HG03025 (cell line): ENCODE measurements around the gene LRCOL1.

Source experiments
- ATAC-seq: cut with Tn5 transposase; IDR thresholded peaks from one replicate; pipeline ENCODE4 v1.9.1; 2021; ENCODE audit warnings: mild to moderate bottlenecking, moderate library complexity; ENCODE audit not compliant: unreplicated experiment, low FRiP score

Gene LRCOL1

GRCh38 chr12:132637811-132638210 lies 27.4 kb upstream of the LRCOL1 start:
- no peak for ATAC-seq

GRCh38 chr12:132635076-132635955 lies 24.9 kb upstream of the LRCOL1 start:
- no peak for ATAC-seq

- no peak for ATAC-seq
These were observed 24.1 kb upstream of the LRCOL1 start for GRCh38 chr12:132634411-132634990.

- no peak for ATAC-seq
These were observed 23.5 kb upstream of the LRCOL1 start for GRCh38 chr12:132633901-132634300.

GRCh38 chr12:132633398-132633797 lies 23.0 kb upstream of the LRCOL1 start:
- ATAC-seq, result no peak

GRCh38 chr12:132632521-132633228 lies 22.3 kb upstream of the LRCOL1 start:
- no peak for ATAC-seq

- ATAC-seq, result no peak
These were observed 21.3 kb upstream of the LRCOL1 start for GRCh38 chr12:132631666-132632065.

GRCh38 chr12:132630672-132631071 lies 20.3 kb upstream of the LRCOL1 start:
- ATAC-seq, result no peak

GRCh38 chr12:132629330-132629729 lies 18.9 kb upstream of the LRCOL1 start:
- ATAC-seq, result no peak

- ATAC-seq, result no peak
These were observed 15.5 kb upstream of the LRCOL1 start for GRCh38 chr12:132625731-132626430.

GRCh38 chr12:132624910-132625630 lies 14.7 kb upstream of the LRCOL1 start:
- no peak for ATAC-seq

- ATAC-seq, result no peak
These were observed 13.9 kb upstream of the LRCOL1 start for GRCh38 chr12:132624186-132624855.

- ATAC-seq, result no peak
These were observed 12.9 kb upstream of the LRCOL1 start for GRCh38 chr12:132623072-132623869.

GRCh38 chr12:132622437-132623071 lies 12.2 kb upstream of the LRCOL1 start:
- no peak for ATAC-seq

- no peak for ATAC-seq
These were observed 11.5 kb upstream of the LRCOL1 start for GRCh38 chr12:132621657-132622435.

GRCh38 chr12:132620899-132621656 lies 10.7 kb upstream of the LRCOL1 start:
- ATAC-seq, result no peak
